GM21737 (cell line): Measurements from ENCODE around the gene C12orf57.

Experiments
- ATAC-seq: cut with Tn5 transposase; IDR thresholded peaks from one replicate; pipeline ENCODE4 v1.9.1; 2021; ENCODE audit warnings: mild to moderate bottlenecking, moderate library complexity; ENCODE audit not compliant: unreplicated experiment

The C12orf57 gene

GRCh38 chr12:6917491-6918231 lies 26.2 kb upstream of the C12orf57 start:
- no peak for ATAC-seq

GRCh38 chr12:6919588-6919987 lies 24.2 kb upstream of the C12orf57 start:
- ATAC-seq: no peak

- no peak for ATAC-seq
Measured at GRCh38 chr12:6921539-6921938, 22.3 kb upstream of the C12orf57 start.

DNA sequence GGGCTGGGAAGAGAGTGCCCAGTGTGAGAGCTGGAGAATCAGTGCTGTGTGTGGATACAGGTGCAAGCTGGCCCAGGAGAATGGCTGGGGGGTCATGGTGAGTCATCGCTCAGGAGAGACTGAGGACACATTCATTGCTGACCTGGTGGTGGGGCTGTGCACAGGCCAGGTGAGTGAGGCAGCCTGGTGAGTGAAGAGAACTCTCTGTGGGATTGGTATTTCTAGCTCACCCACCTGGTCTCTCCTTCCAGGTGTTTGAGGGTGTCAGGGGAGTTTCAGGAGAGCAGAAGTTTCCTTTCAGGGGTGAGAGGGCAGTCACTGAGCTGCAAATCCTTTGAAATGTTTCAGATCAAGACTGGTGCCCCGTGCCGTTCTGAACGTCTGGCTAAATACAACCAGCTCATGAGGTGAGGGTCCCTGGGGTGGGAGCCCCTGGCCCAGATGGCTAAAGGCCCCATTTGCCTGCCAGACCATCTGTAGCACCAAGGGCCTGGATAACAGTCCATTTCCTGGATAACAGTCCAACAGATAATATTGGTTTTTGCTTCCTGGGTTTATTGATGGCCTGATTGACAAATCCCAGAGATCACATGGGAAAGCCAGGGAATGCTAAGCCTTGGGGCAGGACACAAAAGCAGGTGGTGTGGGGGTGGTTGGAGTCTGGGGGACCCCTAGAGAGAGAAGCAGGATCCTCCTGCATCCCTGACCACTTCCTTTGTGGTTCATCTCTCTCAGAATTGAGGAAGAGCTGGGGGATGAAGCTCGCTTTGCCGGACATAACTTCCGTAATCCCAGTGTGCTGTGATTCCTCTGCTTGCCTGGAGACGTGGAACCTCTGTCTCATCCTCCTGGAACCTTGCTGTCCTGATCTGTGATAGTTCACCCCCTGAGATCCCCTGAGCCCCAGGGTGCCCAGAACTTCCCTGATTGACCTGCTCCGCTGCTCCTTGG lies 21.6 kb upstream of the C12orf57 start:
- ATAC-seq: no peak

- ATAC-seq: no peak
Measured at GRCh38 chr12:6923003-6923732, 20.7 kb upstream of the C12orf57 start.

DNA sequence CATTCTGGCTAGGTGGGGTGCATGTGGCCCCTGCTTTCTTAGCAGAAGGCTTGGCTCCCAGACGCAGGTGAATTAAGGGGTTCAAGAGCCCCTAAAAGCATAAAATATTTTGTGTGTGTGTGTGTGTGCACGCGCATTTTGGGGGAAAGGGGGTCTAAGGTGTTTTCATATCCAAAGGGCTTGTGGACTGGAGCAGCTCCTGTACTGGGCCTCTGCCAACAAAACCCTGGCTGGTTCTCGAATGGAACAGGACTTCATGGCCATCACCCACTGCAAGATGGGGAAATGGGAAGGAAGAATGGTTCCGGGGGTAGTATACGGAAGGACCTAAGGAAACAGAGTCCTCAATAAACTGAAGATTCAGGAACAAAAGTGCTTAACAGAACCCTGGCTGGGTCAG lies 20.0 kb upstream of the C12orf57 start:
- ATAC-seq: no peak

DNA sequence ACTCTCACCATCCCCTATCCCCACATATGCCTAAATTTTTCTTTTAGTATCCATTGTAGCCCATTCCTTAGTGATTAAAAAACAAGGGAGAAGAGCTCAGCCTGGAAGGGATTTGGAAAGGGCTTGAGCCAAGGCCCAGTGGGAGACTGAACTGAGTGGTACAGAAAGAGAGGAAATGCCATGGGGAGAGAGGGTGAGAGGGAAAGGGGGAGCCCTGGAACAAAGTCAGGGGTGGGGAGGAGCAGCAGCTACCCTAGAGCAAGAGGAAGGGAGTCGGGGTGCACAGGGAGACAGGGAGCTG lies 18.6 kb upstream of the C12orf57 start:
- no peak for ATAC-seq

- no peak for ATAC-seq
Measured at GRCh38 chr12:6925540-6926279, 18.1 kb upstream of the C12orf57 start.

- no peak for ATAC-seq
Measured at GRCh38 chr12:6927379-6928021, 16.3 kb upstream of the C12orf57 start, which contains the start of gene ATN1. Gene ATN1, plus strand, starts transcription at chr12:6927959. Its CDS starts 6,043 bp downstream, at chr12:6934002.

DNA sequence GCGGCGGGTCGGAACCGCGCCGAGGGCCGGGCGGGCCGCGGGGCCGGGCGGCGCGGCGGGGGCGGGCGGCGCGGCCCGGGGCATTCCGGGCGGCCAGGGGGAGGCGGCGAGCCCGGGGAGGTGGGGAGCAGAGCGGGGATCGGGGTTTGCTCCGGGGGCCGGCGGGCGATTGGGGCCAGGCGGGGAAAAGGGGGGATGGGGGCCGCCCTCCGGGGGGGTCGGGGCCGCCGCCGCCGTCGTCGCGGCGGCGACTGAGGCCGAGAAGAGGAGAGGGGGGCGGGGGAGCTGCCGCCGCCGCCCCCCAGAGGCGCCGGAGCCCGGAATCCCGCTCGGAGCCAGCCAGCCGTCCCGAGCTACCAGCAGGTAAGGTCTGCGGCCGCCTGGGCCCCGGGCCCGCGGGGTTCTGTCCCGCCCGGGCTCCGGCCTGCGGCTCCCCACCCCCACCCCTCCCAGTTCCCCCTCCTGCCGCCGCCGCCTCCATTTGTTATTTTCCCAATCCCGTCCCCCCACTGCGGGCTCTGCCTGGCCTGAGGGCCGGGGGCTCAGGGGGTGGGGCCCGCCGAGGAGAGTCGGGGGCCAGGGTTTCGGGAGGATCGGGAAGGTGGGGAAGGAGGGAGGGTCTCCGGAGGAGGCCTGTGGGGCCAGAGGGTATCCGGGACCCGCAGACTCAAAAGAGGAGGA lies 15.7 kb upstream of the C12orf57 start:
- ATAC-seq: no peak

DNA sequence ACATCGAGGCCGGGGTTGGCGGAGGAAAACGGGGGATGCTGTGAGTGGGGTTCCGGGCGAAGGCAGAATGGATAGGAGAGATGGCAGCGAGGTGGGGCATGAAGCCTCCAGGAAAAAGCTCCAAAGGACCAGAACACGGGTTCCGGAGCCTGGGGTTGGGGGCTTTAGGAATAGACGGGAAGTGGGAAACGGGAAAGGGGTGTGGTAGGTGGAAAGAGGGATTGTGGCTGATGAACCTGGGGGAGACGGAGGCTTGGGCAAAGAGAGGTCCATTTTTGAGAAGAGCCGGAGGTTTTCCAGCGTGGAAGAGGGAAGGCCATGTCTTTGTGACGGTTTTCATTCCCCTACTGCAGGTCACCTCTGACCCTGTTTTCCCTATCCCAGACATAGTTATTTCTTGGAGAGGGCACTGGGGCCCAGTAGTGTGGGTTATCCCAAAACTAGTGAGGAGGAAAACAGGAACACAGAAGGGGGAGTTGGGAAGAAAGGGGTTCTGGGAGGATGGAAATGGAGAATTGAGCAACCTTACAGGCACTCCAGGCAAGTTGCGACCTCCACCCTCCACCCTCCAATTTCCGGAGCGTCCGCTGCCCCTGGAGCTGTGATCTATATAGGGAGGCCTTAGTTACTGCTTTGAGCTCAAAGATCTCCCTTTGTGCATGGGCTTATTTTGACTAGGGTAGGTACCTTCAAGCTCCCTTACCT lies 15.0 kb upstream of the C12orf57 start:
- ATAC-seq: no peak

DNA sequence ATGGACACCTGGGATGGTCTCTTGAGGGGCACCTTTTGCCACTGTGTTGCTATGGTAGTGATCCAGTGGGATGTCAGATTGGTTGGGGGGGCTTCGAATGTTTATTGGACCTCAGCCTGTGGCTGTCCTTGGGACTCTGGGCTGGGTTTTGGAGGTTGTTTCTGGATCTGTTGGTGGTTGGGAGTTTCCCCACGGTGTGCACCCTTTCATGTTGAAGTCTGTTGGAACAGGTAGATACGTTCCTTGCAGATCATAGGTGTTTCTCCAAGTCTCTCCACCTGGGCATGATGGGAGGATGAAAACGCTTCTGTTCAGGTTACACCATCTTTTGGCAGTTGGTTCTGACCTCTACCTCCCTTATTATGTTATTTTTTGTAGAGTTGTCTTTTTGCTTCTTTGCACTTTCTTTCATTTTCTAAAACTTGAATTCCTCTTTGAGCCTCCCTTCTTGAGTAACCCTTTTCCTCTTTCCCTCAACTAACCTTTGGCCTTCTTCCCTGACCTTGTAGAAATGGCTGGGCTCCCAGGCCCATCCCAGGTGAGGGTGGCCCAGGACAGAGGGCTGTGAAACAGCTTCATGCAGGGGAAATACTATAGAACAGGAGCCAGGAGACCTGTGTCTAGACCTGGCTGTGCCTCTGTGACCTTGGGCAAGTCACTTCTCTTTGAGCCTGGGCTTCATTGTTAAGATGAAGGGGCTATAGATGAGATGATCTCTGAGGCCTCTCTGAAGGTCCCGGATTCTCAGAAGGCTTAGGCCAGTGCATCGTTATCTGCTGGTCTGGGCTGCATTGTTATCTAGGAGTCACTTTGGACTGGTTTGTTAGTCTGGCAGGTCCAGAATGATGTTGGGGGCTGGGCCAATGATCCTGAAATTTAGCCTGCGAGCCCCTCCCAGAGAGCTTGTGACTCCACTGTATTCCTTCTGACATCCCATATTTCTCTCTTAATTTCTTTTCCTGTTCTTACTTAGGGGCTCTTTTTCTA lies 14.1 kb upstream of the C12orf57 start:
- no peak for ATAC-seq

DNA sequence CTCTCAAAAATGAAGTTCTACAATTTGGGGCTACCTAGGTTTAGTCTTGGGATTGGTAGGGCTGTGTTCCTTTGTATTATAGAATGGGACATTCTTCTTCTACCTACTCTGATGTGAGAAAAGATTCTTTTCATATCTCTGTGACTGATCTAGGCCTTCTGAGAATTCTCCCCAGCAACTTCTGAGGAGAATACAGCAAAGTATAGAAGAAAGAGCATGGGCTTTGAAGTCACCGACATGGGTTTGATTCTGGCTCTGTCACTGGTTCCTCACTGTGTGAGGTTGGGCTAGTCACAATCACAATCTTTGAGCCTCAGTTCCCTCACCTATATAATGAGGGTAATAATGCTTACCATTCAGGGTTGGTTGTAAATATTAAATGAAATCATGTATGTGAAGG lies 11.1 kb upstream of the C12orf57 start:
- ATAC-seq: no peak

DNA sequence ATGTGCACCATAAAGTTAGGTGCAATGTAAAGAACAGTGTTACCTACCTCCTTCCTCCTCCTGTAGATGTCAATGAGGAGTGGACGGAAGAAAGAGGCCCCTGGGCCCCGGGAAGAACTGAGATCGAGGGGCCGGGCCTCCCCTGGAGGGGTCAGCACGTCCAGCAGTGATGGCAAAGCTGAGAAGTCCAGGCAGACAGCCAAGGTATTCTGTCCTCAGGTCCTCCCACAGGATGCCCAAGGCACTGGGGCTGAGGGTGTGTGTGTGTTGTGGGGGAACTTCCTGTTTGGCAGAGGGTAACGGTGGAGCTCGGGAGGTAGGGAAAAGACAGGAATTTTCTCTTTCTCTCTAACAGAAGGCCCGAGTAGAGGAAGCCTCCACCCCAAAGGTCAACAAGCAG lies 9.7 kb upstream of the C12orf57 start:
- no peak for ATAC-seq

DNA sequence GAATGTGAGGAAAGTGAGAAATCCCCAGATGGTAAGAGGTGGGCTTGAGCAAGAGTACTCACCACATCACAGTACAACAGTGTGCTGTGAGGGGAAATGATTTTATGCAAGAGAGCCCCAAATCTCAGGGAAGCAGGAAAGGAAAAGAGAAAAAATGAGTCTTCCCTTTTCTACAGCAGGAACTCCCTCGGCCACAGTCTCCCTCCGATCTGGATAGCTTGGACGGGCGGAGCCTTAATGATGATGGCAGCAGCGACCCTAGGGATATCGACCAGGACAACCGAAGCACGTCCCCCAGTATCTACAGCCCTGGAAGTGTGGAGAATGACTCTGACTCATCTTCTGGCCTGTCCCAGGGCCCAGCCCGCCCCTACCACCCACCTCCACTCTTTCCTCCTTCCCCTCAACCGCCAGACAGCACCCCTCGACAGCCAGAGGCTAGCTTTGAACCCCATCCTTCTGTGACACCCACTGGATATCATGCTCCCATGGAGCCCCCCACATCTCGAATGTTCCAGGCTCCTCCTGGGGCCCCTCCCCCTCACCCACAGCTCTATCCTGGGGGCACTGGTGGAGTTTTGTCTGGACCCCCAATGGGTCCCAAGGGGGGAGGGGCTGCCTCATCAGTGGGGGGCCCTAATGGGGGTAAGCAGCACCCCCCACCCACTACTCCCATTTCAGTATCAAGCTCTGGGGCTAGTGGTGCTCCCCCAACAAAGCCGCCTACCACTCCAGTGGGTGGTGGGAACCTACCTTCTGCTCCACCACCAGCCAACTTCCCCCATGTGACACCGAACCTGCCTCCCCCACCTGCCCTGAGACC lies 8.2 kb upstream of the C12orf57 start:
- ATAC-seq: no peak

- ATAC-seq: no peak
Measured at GRCh38 chr12:6936194-6936635, 7.6 kb upstream of the C12orf57 start.
